HG03342 (cell line): ENCODE data around the gene ROCK2.
"Not testable (repeated sequence)": the region's sequence is repeated elsewhere in the genome, so short reads cannot be mapped to it uniquely, and the experiment has no call there.

Experiments
- ATAC-seq: cut with Tn5 transposase; IDR thresholded peaks from one replicate; pipeline ENCODE4 v1.9.1; 2021; ENCODE audit warnings: mild to moderate bottlenecking, moderate library complexity; ENCODE audit not compliant: unreplicated experiment

Gene ROCK2

GRCh38 chr2:11279398-11279797 is 65.0 kb downstream of the ROCK2 start:
- no peak for ATAC-seq

GRCh38 chr2:11278219-11278618 is 66.2 kb downstream of the ROCK2 start:
- ATAC-seq = no peak

- no peak for ATAC-seq
Observed at GRCh38 chr2:11275910-11276309, 68.5 kb downstream of the ROCK2 start.

- no peak for ATAC-seq
Observed at GRCh38 chr2:11270891-11271290, 73.5 kb downstream of the ROCK2 start.

GRCh38 chr2:11267931-11268330 is 76.5 kb downstream of the ROCK2 start:
- ATAC-seq = no peak

- ATAC-seq = no peak
Observed at GRCh38 chr2:11264818-11265217, 79.6 kb downstream of the ROCK2 start.

- no peak for ATAC-seq
Observed at GRCh38 chr2:11264007-11264406, 80.4 kb downstream of the ROCK2 start.

GRCh38 chr2:11263177-11263576 is 81.3 kb downstream of the ROCK2 start:
- no peak for ATAC-seq

GRCh38 chr2:11262438-11262837 is 82.0 kb downstream of the ROCK2 start:
- not testable (repeated sequence) for ATAC-seq

- not testable (repeated sequence) for ATAC-seq
Observed at GRCh38 chr2:11261564-11261963, 82.9 kb downstream of the ROCK2 start.

- no peak for ATAC-seq
Observed at GRCh38 chr2:11260979-11261378, 83.5 kb downstream of the ROCK2 start.

- no peak for ATAC-seq
Observed at GRCh38 chr2:11257964-11258363, 86.5 kb downstream of the ROCK2 start.

GRCh38 chr2:11257078-11257477 is 87.4 kb downstream of the ROCK2 start:
- no peak for ATAC-seq

GRCh38 chr2:11256166-11256565 is 88.3 kb downstream of the ROCK2 start:
- no peak for ATAC-seq

GRCh38 chr2:11254100-11254536 is 90.3 kb downstream of the ROCK2 start:
- ATAC-seq = no peak

GRCh38 chr2:11252458-11252857 is 92.0 kb downstream of the ROCK2 start:
- not testable (repeated sequence) for ATAC-seq

- no peak for ATAC-seq
Observed at GRCh38 chr2:11250400-11251196, 93.8 kb downstream of the ROCK2 start.

GRCh38 chr2:11245322-11245721 is 99.1 kb downstream of the ROCK2 start:
- no peak for ATAC-seq

- ATAC-seq = no peak
Observed at GRCh38 chr2:11244091-11244826, 100.2 kb downstream of the ROCK2 start.

GRCh38 chr2:11243512-11243911 is 100.9 kb downstream of the ROCK2 start:
- no peak for ATAC-seq

GRCh38 chr2:11242542-11243174 is 101.8 kb downstream of the ROCK2 start:
- no peak for ATAC-seq
